Esophagus squamous epithelium (tissue), 4 donors: Measurements from ENCODE around the gene CSRP1.

ENCODE experiments used
- POLR2A ChIP-seq, 4 donors: fragments of 450-650 bp; IDR thresholded peaks; one replicate each; pipeline ENCODE4 v1.6.1; 2017; ENCODE audit warnings: antibody characterized with exemption in 4 of 4, mild to moderate bottlenecking in 4 of 4, moderate library complexity in 3 of 4
- TF ChIP-seq, protein P1 (sequence below), 6 experiments: fragments of 450-650 bp in 4 of 6; fragments of 200-600 bp in 2 of 6; sonication (generic) in 2 of 6; IDR thresholded peaks; one replicate each; pipeline ENCODE4 v1.5.1; 2016 to 2019; ENCODE audit warnings: antibody characterized with exemption in 6 of 6, mild to moderate bottlenecking in 4 of 6, moderate library complexity in 4 of 6

DNA sequence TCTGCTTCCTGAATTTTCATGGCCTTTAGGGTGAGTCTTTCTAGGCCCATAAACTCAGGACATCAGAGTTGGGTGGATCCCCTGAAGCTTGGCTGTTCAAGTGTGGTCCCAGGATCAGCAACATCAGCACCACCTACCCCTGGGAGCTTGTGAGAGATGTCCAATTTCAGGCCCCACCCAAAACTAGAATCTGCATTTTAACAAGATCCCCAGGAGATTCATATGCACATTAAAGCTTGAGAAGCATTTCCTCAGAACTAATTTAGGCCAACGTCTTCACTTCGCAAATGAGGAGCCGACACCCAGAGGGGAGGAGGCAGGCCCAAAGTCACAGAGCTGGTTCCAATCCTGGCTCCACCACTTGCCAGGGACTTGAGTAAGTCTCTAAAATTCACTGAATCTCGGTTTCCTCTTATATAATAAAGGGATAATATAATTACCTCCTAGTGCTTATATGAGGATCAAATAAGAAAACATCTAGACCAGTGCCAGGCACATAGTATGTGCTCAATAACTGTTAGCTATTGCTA lies 27.7 kb downstream of the CSRP1 start:
- TF ChIP-seq, protein P1, sequence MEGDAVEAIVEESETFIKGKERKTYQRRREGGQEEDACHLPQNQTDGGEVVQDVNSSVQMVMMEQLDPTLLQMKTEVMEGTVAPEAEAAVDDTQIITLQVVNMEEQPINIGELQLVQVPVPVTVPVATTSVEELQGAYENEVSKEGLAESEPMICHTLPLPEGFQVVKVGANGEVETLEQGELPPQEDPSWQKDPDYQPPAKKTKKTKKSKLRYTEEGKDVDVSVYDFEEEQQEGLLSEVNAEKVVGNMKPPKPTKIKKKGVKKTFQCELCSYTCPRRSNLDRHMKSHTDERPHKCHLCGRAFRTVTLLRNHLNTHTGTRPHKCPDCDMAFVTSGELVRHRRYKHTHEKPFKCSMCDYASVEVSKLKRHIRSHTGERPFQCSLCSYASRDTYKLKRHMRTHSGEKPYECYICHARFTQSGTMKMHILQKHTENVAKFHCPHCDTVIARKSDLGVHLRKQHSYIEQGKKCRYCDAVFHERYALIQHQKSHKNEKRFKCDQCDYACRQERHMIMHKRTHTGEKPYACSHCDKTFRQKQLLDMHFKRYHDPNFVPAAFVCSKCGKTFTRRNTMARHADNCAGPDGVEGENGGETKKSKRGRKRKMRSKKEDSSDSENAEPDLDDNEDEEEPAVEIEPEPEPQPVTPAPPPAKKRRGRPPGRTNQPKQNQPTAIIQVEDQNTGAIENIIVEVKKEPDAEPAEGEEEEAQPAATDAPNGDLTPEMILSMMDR (IDR thresholded peaks at IDR 0.05): no peak
- no peak for TF ChIP-seq POLR2A (IDR thresholded peaks at IDR 0.05)
